IMR-90 (cell line): Measurements from ENCODE around the gene ZNF180. TPM values are rescaled to one million over a fixed set of nuclear protein-coding genes. Genes with fewer than 3 reads are reported as not detected.
"Not testable (repeated sequence)": the region's sequence is repeated elsewhere in the genome, so short reads cannot be mapped to it uniquely, and the experiment has no call there.

Experiments used
- ATAC-seq: fragments of 200-7000 bp; cut with Tn5 transposase; 2 replicates; pipeline ENCODE4 v1.9.1; 2020; ENCODE audit warnings: low read depth, mild to moderate bottlenecking, moderate library complexity
- BruUV-seq: library from RNA; stranded (reverse); fragments of 400-500 nt; replicated peaks from 2 replicates; lab custom pipeline; 2021; lab: Mats Ljungman, UMichigan
- CTCF ChIA-PET: fragments of 300-600 bp; formaldehyde crosslinking; extraction: SDS; loops from one replicate; lab custom pipeline; 2021; ENCODE audit warnings: antibody characterized with exemption; lab: Yijun Ruan, JAX
- POLR2A ChIA-PET: fragments of 300-600 bp; sonication (Branson Sonifier 250); formaldehyde crosslinking; loops from one replicate; lab custom pipeline; 2022; ENCODE audit warnings: antibody characterized with exemption; ENCODE audit not compliant: unreplicated experiment; lab: Charles Lee
- DNase-seq: peaks from one replicate; pipeline ENCODE4 v3.0.0; 2013
- H2AFZ ChIP-seq: replicated peaks from 2 replicates; pipeline ENCODE3; 2013; ENCODE audit warnings: low read length, mild to moderate bottlenecking; ENCODE audit not compliant: poor library complexity
- H2AK5ac ChIP-seq: 2 replicates; pipeline ENCODE4 v1.6.1; 2013; ENCODE audit warnings: low read depth, low read length, inconsistent platforms
- H2AK9ac ChIP-seq: replicated peaks from 2 replicates; pipeline ENCODE3; 2013; ENCODE audit warnings: mild to moderate bottlenecking, low read depth, low read length, moderate library complexity; ENCODE audit not compliant: poor library complexity
- H2BK120ac ChIP-seq: 2 replicates; pipeline ENCODE4 v1.6.1; 2013; ENCODE audit warnings: low read depth, low read length, inconsistent platforms
- H2BK15ac ChIP-seq: 3 replicates; pipeline ENCODE4 v1.6.1; 2013; ENCODE audit warnings: low read depth, low read length, inconsistent platforms
- H2BK20ac ChIP-seq: 2 replicates; pipeline ENCODE4 v1.6.1; 2013; ENCODE audit warnings: low read depth, mild to moderate bottlenecking, inconsistent platforms, low read length, moderate library complexity
- H2BK5ac ChIP-seq: 2 replicates; pipeline ENCODE4 v1.6.1; 2013; ENCODE audit warnings: mild to moderate bottlenecking, low read depth, low read length, inconsistent platforms; ENCODE audit not compliant: poor library complexity, severe bottlenecking
- H3K14ac ChIP-seq: replicated peaks from 2 replicates; pipeline ENCODE4 v1.6.1; 2013; ENCODE audit warnings: low read depth, low read length, inconsistent platforms
- H3K18ac ChIP-seq: 2 replicates; pipeline ENCODE4 v1.6.1; 2013; ENCODE audit warnings: low read depth, low read length, control low read depth
- H3K23ac ChIP-seq: 2 replicates; pipeline ENCODE4 v1.6.1; 2013; ENCODE audit warnings: low read depth, low read length, inconsistent platforms
- H3K27ac ChIP-seq: 2 replicates; pipeline ENCODE4 v1.5.1; 2013; ENCODE audit warnings: mild to moderate bottlenecking, control low read depth, low read length; ENCODE audit not compliant: insufficient read depth
- H3K27me3 ChIP-seq: 2 replicates; pipeline ENCODE4 v1.6.1; 2013; ENCODE audit warnings: low read length; ENCODE audit not compliant: control insufficient read depth, insufficient read depth
- H3K36me3 ChIP-seq: 2 replicates; pipeline ENCODE4 v1.6.1; 2013; ENCODE audit warnings: low read length, mixed read lengths; ENCODE audit not compliant: control insufficient read depth, insufficient read depth
- H3K4ac ChIP-seq: 2 replicates; pipeline ENCODE4 v1.6.1; 2013; ENCODE audit warnings: low read depth, low read length, inconsistent platforms
- H3K4me1 ChIP-seq: 2 replicates; pipeline ENCODE4 v1.6.1; 2013; ENCODE audit warnings: low read length, mixed read lengths; ENCODE audit not compliant: control insufficient read depth, insufficient read depth
- H3K4me2 ChIP-seq: 2 replicates; pipeline ENCODE4 v1.6.1; 2013; ENCODE audit warnings: low read depth, mild to moderate bottlenecking, control low read depth, low read length, moderate library complexity
- H3K4me3 ChIP-seq: 2 replicates; pipeline ENCODE4 v1.5.1; 2013; ENCODE audit warnings: low read depth, mild to moderate bottlenecking, control low read depth, low read length, moderate library complexity; ENCODE audit not compliant: insufficient read depth
- H3K56ac ChIP-seq: 2 replicates; pipeline ENCODE4 v1.6.1; 2013; ENCODE audit warnings: low read length, inconsistent platforms; ENCODE audit not compliant: insufficient read depth; ENCODE audit errors: extremely low read depth
- H3K79me1 ChIP-seq, 2 experiments: 2 replicates each; pipeline ENCODE4 v1.6.1; 2013; ENCODE audit warnings: low read length in 2 of 2, inconsistent platforms in 1 of 2, low read depth in 1 of 2
- H3K9ac ChIP-seq: 2 replicates; pipeline ENCODE4 v1.6.1; 2013; ENCODE audit warnings: low read depth, low read length, control low read depth
- H3K9me1 ChIP-seq: 2 replicates; pipeline ENCODE4 v1.6.1; 2013; ENCODE audit warnings: low read length, inconsistent platforms; ENCODE audit not compliant: insufficient read depth
- H3K9me3 ChIP-seq: 2 replicates; pipeline ENCODE4 v1.6.1; 2013; ENCODE audit warnings: low read length; ENCODE audit not compliant: control insufficient read depth, insufficient read depth
- H4K20me1 ChIP-seq: 2 replicates; pipeline ENCODE4 v1.6.1; 2013; ENCODE audit warnings: low read length, inconsistent platforms; ENCODE audit not compliant: insufficient read depth
- H4K5ac ChIP-seq: 2 replicates; pipeline ENCODE4 v1.6.1; 2013; ENCODE audit warnings: mild to moderate bottlenecking, low read depth, low read length, control low read depth
- H4K8ac ChIP-seq, 2 experiments: 2 replicates each; pipeline ENCODE4 v1.6.1; 2013; ENCODE audit warnings: low read depth in 2 of 2, low read length in 2 of 2, control low read depth in 1 of 2, inconsistent platforms in 1 of 2
- H4K91ac ChIP-seq: 2 replicates; pipeline ENCODE4 v1.6.1; 2013; ENCODE audit warnings: low read depth, low read length, inconsistent platforms; ENCODE audit not compliant: insufficient read depth
- POLR2A ChIP-seq: IDR thresholded peaks from 2 replicates; pipeline ENCODE4 v1.6.1; 2012; ENCODE audit warnings: mild to moderate bottlenecking, low read depth, low read length
- RCOR1 ChIP-seq: IDR thresholded peaks from 2 replicates; pipeline ENCODE4 v1.6.1; 2012; ENCODE audit warnings: mild to moderate bottlenecking, low read length, improper control_type of control experiment; ENCODE audit not compliant: insufficient replicate concordance
- WGBS, 2 experiments: methylation state at CpG; one replicate each; pipeline versions ENCODE4 v1.1.5 to v1.1.7; 2013; ENCODE audit warnings: missing lambda C conversion rate in 2 of 2; ENCODE audit not compliant: insufficient read length in 1 of 2; ENCODE audit errors: extremely low coverage in 2 of 2; 5-methylcytosine and 5-hydroxymethylcytosine counted together
- dilution Hi-C: fragments of 300-500 bp; cut with HindIII; formaldehyde crosslinking; loops from one replicate; pipeline ENCODE4 v1.14.3; 2018; ENCODE audit warnings: low sequenced_read_pairs; ENCODE audit not compliant: unreplicated experiment
- in situ Hi-C: fragments of 300-500 bp; cut with MboI; formaldehyde crosslinking; loops from 3 replicates; pipeline ENCODE4 v1.14.3; 2019; ENCODE audit warnings: low sequenced_read_pairs, inconsistent platforms, mixed read lengths
- intact Hi-C: fragments of 100-400 bp; cut with micrococcal nuclease; formaldehyde crosslinking; loops from 2 replicates; pipeline ENCODE4 v1.10.0; 2022
- polyA plus RNA-seq, 3 experiments: library from polyadenylated mRNA; depleted of rRNA; stranded (reverse); fragments of >200 nt; gene quantifications; 2 replicates each; pipeline ENCODE4 v1.2.3, GENCODE V29; 2012; ENCODE audit warnings: low replicate concordance in 1 of 3
- total RNA-seq: library from RNA; depleted of rRNA; stranded (reverse); fragments of >200 nt; gene quantifications from 2 replicates; pipeline ENCODE4 v1.2.3, GENCODE V29; 2012

Gene ZNF180
- total and polyA plus RNA-seq, 2 of the 4 experiments (the other 2 are of a cell fraction) = 2.8 to 26.3 TPM

GRCh38 chr19:44476559-44477408 lies 23.5 kb downstream of the ZNF180 start:
- POLR2A ChIA-PET = no interaction called here

DNA sequence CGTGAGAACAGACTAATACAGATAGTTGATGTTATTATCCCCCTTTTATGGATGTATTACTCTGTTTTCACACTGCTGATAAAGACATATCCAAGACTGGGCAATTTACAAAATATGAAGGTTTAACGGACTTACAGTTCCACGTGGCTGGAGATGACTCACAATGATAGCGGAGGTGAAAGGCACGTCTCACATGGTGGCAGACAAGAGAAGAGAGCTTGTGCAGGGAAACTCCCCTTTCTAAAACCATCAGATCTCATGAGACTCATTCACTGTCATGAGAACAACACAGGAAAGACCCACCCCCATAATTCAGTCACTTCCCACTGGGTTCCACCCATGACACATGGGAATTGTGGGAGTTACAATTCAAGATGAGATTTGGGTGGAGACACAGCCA lies 31.6 kb downstream of the ZNF180 start:
- not testable (repeated sequence) for H2BK5ac ChIP-seq, BruUV-seq
- WGBS, 2 experiments = no CpG with 5 or more reads among the region's 5 CpGs

More at GRCh38 chr19:44476559-44477408, 23.5 kb downstream of the ZNF180 start:
- H3K9me3 ChIP-seq = peaks cover 88% of the 10 kb centered on the region
- H4K20me1 ChIP-seq = no peaks in the 10 kb centered on the region
- H3K36me3 ChIP-seq = peaks cover 37% of the 10 kb centered on the region
- CTCF ChIA-PET = no interaction called here
- no peak overlapping the region for H2AK9ac ChIP-seq
- no peak overlapping the region for H3K18ac ChIP-seq
- no peak overlapping the region for H2AFZ ChIP-seq
- DNase-seq (peak; percentile 15), ATAC-seq (no peak)
- no peaks in the 10 kb centered on the region for H3K9me1 ChIP-seq
- BruUV-seq = no TSS peak
- intact Hi-C loops = no loop called here
- H3K9ac ChIP-seq = no peak overlapping the region
- no peak overlapping the region for H4K91ac ChIP-seq
- H2AK5ac ChIP-seq = no peak overlapping the region
- H3K4ac ChIP-seq = no peak overlapping the region
- H3K4me1 ChIP-seq = no peaks in the 10 kb centered on the region
- in situ Hi-C loops = loop anchor here (25.0 kb wide), 1 partner anchor 614 kb away; no protein-coding TSS in a partner anchor
- no peak overlapping the region for H3K14ac ChIP-seq
- no peak overlapping the region for H2BK120ac ChIP-seq
- H3K23ac ChIP-seq = no peak overlapping the region
- dilution Hi-C loops = no loop called here
- no peak overlapping the region for H3K4me2 ChIP-seq
- H3K27ac ChIP-seq = no peak overlapping the region
- peak; percentile 58 for TF ChIP-seq RCOR1
- TF ChIP-seq POLR2A = no peak
- no peak overlapping the region for H2BK15ac ChIP-seq
- no peak overlapping the region for H3K56ac ChIP-seq
- no CpG with 5 or more reads among the region's 7 CpGs for WGBS, 2 experiments
- H4K8ac ChIP-seq = no peak overlapping the region
- H3K4me3 ChIP-seq = no peak overlapping the region
- H2BK20ac ChIP-seq = no peak overlapping the region
- no peak overlapping the region for H4K5ac ChIP-seq
- no peaks in the 10 kb centered on the region for H3K79me1 ChIP-seq
- H2BK5ac ChIP-seq = no peak overlapping the region
- H3K27me3 ChIP-seq = no peaks in the 10 kb centered on the region

More for the DNA sequence above, 31.6 kb downstream of the ZNF180 start:
- POLR2A ChIA-PET, intact Hi-C loops, H2BK120ac ChIP-seq, H3K4me2 ChIP-seq, H3K27me3 ChIP-seq, H3K4me3 ChIP-seq, dilution Hi-C loops, H3K23ac ChIP-seq, DNase-seq, H4K91ac ChIP-seq, ATAC-seq, H2AFZ ChIP-seq, H3K4me1 ChIP-seq, H3K14ac ChIP-seq, CTCF ChIA-PET, H2AK9ac ChIP-seq, H3K18ac ChIP-seq, H2BK15ac ChIP-seq, H2AK5ac ChIP-seq, H3K56ac ChIP-seq, H3K36me3 ChIP-seq, H4K20me1 ChIP-seq, H4K8ac ChIP-seq, H2BK20ac ChIP-seq, H3K9me1 ChIP-seq, H4K5ac ChIP-seq, in situ Hi-C loops, H3K9ac ChIP-seq, H3K79me1 ChIP-seq, H3K4ac ChIP-seq, H3K27ac ChIP-seq: not testable (repeated sequence)
- H3K9me3 ChIP-seq = peaks cover 45% of the 10 kb centered on the region
